ENCODE measurements around the gene ZFYVE27.

Gene ZFYVE27

GRCh38 chr10:97707134-97707861, 29.6 kb upstream of the ZFYVE27 start:
- no peak overlapping the region for H3K27ac ChIP-seq (ENCODE audit: low read depth, low read length)
- no peaks in the 10 kb centered on the region for H3K36me3 ChIP-seq (ENCODE audit: insufficient read depth, low read length)
- H2AFZ ChIP-seq (ENCODE audit: low read length, unreplicated experiment) = no peak overlapping the region
- no peaks in the 10 kb centered on the region for H3K79me2 ChIP-seq (ENCODE audit: control insufficient read depth, insufficient read depth, low read length, unreplicated experiment)
- no peak overlapping the region for H3K4me3 ChIP-seq (ENCODE audit: low read depth, low read length)
- no peaks in the 10 kb centered on the region for H3K27me3 ChIP-seq (ENCODE audit: insufficient read depth, low read length)
- H3K4me1 ChIP-seq (ENCODE audit: control insufficient read depth, insufficient read depth, low read length, unreplicated experiment) = no peaks in the 10 kb centered on the region

- no peaks in the 10 kb centered on the region for H3K79me2 ChIP-seq (ENCODE audit: control insufficient read depth, insufficient read depth, low read length, unreplicated experiment)
- H3K27ac ChIP-seq (ENCODE audit: low read depth, low read length) = no peak overlapping the region
These were observed 28.8 kb upstream of the ZFYVE27 start for GRCh38 chr10:97708167-97708566.

GRCh38 chr10:97708976-97709946, 27.7 kb upstream of the ZFYVE27 start:
- Histone ChIP-seq H3K27ac (ENCODE audit: low read depth, low read length) (no peak overlapping the region), H2AFZ (ENCODE audit: low read length, unreplicated experiment) (no peak overlapping the region), H3K36me3 (ENCODE audit: insufficient read depth, low read length) (no peaks in the 10 kb centered on the region), H3K27me3 (ENCODE audit: insufficient read depth, low read length) (no peaks in the 10 kb centered on the region), H3K4me3 (ENCODE audit: low read depth, low read length) (no peak overlapping the region), H3K4me1 (ENCODE audit: control insufficient read depth, insufficient read depth, low read length, unreplicated experiment) (peaks cover 7% of the 10 kb centered on the region), H3K79me2 (ENCODE audit: control insufficient read depth, insufficient read depth, low read length, unreplicated experiment) (no peaks in the 10 kb centered on the region)

More at GRCh38 chr10:97708167-97708566, 28.8 kb upstream of the ZFYVE27 start:
- peaks cover 5% of the 10 kb centered on the region for H3K4me1 ChIP-seq (ENCODE audit: control insufficient read depth, insufficient read depth, low read length, unreplicated experiment)
- H2AFZ ChIP-seq (ENCODE audit: low read length, unreplicated experiment) = no peak overlapping the region
- no peaks in the 10 kb centered on the region for H3K27me3 ChIP-seq (ENCODE audit: insufficient read depth, low read length)
- no peak overlapping the region for H3K4me3 ChIP-seq (ENCODE audit: low read depth, low read length)
- H3K36me3 ChIP-seq (ENCODE audit: insufficient read depth, low read length) = no peaks in the 10 kb centered on the region

DNA sequence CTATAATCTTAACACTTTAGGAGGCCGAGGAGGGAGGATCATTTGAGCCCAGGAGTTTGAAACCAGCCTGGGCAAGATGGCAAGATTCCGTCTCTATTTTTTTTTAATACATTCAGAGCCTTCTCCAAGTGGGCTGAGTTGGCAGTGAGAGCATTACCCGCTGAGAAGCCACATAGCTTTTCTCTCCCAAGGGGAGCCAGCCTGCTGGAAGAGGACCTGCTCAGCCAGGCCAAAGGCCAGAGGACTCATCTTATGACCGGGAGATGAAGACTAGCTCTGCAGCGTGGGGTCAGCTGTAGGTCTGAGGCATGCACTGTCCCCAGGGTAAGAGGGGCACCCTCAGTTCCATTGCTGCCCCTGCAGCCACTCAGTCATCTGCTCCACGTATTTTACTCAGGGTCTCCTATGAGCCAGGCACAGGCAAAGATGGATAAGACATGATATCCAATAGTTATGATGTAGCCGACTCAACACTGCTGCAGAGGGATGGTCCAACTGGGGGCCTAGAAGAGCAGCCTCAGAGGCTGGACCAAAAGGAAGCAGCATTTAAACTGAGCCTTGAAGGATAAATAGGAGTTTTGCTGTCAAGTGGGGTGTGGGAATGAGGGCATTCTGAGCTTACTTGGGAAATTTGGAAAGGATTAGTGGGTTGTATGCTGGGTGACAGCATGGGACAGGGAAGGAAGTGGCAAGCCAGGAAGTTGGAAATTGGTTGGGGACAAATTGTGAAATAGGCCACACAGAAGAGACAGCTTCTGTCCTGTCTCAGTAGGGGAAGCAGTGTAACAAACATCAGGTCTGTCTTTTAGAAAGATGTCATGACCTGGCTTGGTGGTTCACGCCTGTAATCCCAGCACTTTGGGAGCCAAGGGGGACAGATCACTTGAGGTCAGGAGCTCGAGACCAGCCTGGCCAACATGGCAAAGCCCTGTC, 25.0 kb upstream of the ZFYVE27 start:
- Histone ChIP-seq H3K4me1 (ENCODE audit: control insufficient read depth, insufficient read depth, low read length, unreplicated experiment) (peaks cover 24% of the 10 kb centered on the region), H3K27ac (ENCODE audit: low read depth, low read length) (no peak overlapping the region)

GRCh38 chr10:97713339-97713825, 23.5 kb upstream of the ZFYVE27 start, which contains the start of gene MARVELD1:
Gene MARVELD1, plus strand, starts transcription at chr10:97713730. Its CDS starts 147 bp downstream, at chr10:97713877.
- Histone ChIP-seq H3K27ac (ENCODE audit: low read depth, low read length) (peak within 1 kb of the TSS; percentile 64), H3K27me3 (ENCODE audit: insufficient read depth, low read length) (no peaks in the 10 kb centered on the region), H2AFZ (ENCODE audit: low read length, unreplicated experiment) (peak within 1 kb of the TSS; percentile 86), H3K36me3 (ENCODE audit: insufficient read depth, low read length) (peaks cover 16% of the 10 kb centered on the region), H3K79me2 (ENCODE audit: control insufficient read depth, insufficient read depth, low read length, unreplicated experiment) (peaks cover 36% of the 10 kb centered on the region), H3K4me1 (ENCODE audit: control insufficient read depth, insufficient read depth, low read length, unreplicated experiment) (peaks cover 32% of the 10 kb centered on the region), H3K4me3 (ENCODE audit: low read depth, low read length) (peak within 1 kb of the TSS; percentile 85)

More for the DNA sequence above, 25.0 kb upstream of the ZFYVE27 start:
- H3K79me2 ChIP-seq (ENCODE audit: control insufficient read depth, insufficient read depth, low read length, unreplicated experiment) = peaks cover 25% of the 10 kb centered on the region
- peaks cover 6% of the 10 kb centered on the region; the same call in 1 of the 2 replicates for H3K36me3 ChIP-seq (ENCODE audit: insufficient read depth, low read length)
- no peaks in the 10 kb centered on the region for H3K27me3 ChIP-seq (ENCODE audit: insufficient read depth, low read length)
- H3K4me3 ChIP-seq (ENCODE audit: low read depth, low read length) = no peak overlapping the region
- no peak overlapping the region for H2AFZ ChIP-seq (ENCODE audit: low read length, unreplicated experiment)

DNA sequence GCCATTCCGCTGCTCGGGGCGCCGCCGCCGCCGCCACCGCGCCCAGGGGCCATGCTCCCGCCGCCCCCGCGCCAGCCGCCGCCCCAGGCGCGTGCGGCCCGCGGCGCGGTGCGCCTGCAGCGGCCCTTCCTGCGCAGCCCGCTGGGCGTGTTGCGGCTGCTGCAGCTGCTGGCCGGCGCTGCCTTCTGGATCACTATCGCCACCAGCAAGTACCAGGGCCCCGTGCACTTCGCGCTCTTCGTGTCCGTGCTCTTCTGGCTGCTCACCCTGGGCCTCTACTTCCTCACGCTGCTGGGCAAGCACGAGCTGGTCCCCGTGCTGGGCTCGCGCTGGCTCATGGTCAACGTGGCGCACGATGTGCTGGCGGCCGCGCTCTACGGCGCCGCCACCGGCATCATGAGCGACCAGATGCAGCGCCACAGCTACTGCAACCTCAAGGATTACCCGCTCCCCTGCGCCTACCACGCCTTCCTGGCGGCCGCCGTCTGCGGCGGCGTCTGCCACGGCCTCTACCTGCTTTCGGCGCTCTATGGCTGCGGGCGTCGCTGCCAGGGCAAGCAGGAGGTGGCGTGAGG, 23.0 kb upstream of the ZFYVE27 start:
- Histone ChIP-seq H3K4me1 (ENCODE audit: control insufficient read depth, insufficient read depth, low read length, unreplicated experiment) (peaks cover 38% of the 10 kb centered on the region), H3K36me3 (ENCODE audit: insufficient read depth, low read length) (peaks cover 20% of the 10 kb centered on the region), H3K79me2 (ENCODE audit: control insufficient read depth, insufficient read depth, low read length, unreplicated experiment) (peaks cover 36% of the 10 kb centered on the region), H3K27ac (ENCODE audit: low read depth, low read length) (peak overlapping the region; percentile 64), H3K4me3 (ENCODE audit: low read depth, low read length) (peak overlapping the region; percentile 85), H3K27me3 (ENCODE audit: insufficient read depth, low read length) (no peaks in the 10 kb centered on the region), H2AFZ (ENCODE audit: low read length, unreplicated experiment) (peak overlapping the region; percentile 10)

DNA sequence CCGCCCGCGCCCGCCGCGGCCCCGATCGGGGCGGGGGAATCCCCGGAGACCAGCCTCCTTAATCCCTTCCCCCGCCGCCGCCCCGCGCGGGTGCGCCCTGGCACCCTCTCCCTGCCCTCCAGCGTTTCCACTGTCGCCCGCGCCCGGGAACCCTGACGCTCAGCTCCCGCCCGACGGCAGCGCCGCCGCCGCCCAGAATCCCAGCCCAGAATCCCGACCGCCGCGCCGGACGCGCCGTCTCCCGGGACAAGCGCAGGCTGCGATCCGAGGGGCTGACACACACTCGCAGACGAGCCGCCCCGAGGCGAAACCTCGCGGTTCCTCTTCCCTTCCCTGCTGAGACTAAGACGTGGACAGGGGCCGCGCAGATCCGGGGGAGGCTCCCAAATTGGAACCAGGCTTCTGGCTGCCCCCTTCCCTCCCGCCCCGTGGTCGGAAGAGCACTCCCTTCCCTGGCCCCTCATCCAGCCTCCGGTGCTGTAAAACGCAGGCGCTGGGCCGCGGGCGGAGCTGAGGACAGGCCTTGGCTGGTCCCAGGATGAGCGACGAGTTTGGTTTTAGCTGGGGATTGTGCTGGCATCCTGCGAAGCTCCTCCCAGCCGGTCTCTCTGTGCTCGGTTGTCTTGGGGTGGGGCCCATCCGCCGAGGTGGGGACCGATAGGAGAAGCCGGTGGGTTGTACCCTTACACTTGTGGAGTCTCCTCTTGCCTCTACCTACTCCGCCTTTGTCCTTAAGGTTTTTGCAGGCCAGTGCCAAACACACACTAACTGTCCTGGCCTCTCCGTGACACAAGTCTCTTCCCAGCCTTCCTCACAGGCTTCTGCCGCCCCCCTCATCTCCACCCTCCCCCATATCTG, 22.3 kb upstream of the ZFYVE27 start:
- Histone ChIP-seq H2AFZ (ENCODE audit: low read length, unreplicated experiment) (peak overlapping the region; percentile 10), H3K27me3 (ENCODE audit: insufficient read depth, low read length) (no peaks in the 10 kb centered on the region), H3K36me3 (ENCODE audit: insufficient read depth, low read length) (peaks cover 20% of the 10 kb centered on the region), H3K79me2 (ENCODE audit: control insufficient read depth, insufficient read depth, low read length, unreplicated experiment) (peaks cover 36% of the 10 kb centered on the region), H3K27ac (ENCODE audit: low read depth, low read length) (peak overlapping the region; percentile 64), H3K4me1 (ENCODE audit: control insufficient read depth, insufficient read depth, low read length, unreplicated experiment) (peaks cover 40% of the 10 kb centered on the region), H3K4me3 (ENCODE audit: low read depth, low read length) (peak overlapping the region; percentile 85)

GRCh38 chr10:97715259-97715874, 21.6 kb upstream of the ZFYVE27 start:
- Histone ChIP-seq H3K4me3 (ENCODE audit: low read depth, low read length) (peak overlapping the region; percentile 85), H3K4me1 (ENCODE audit: control insufficient read depth, insufficient read depth, low read length, unreplicated experiment) (peaks cover 40% of the 10 kb centered on the region), H3K27ac (ENCODE audit: low read depth, low read length) (peak overlapping the region; percentile 64; the same call in 1 of the 2 replicates)

GRCh38 chr10:97717627-97718026, 19.3 kb upstream of the ZFYVE27 start:
- no peaks in the 10 kb centered on the region for H3K27me3 ChIP-seq (ENCODE audit: insufficient read depth, low read length)
- H2AFZ ChIP-seq (ENCODE audit: low read length, unreplicated experiment) = no peak overlapping the region
- peaks cover 20% of the 10 kb centered on the region for H3K36me3 ChIP-seq (ENCODE audit: insufficient read depth, low read length)
- H3K27ac ChIP-seq (ENCODE audit: low read depth, low read length) = no peak overlapping the region
- H3K4me3 ChIP-seq (ENCODE audit: low read depth, low read length) = no peak overlapping the region
- H3K4me1 ChIP-seq (ENCODE audit: control insufficient read depth, insufficient read depth, low read length, unreplicated experiment) = peaks cover 40% of the 10 kb centered on the region
- peaks cover 36% of the 10 kb centered on the region for H3K79me2 ChIP-seq (ENCODE audit: control insufficient read depth, insufficient read depth, low read length, unreplicated experiment)

More at GRCh38 chr10:97715259-97715874, 21.6 kb upstream of the ZFYVE27 start:
- H3K79me2 ChIP-seq (ENCODE audit: control insufficient read depth, insufficient read depth, low read length, unreplicated experiment) = peaks cover 36% of the 10 kb centered on the region
- peaks cover 20% of the 10 kb centered on the region for H3K36me3 ChIP-seq (ENCODE audit: insufficient read depth, low read length)
- no peaks in the 10 kb centered on the region for H3K27me3 ChIP-seq (ENCODE audit: insufficient read depth, low read length)
- peak overlapping the region; percentile 9 for H2AFZ ChIP-seq (ENCODE audit: low read length, unreplicated experiment)

Measured in ACC112 (cell line).